Fibroblast of skin of left quadriceps (primary cell): ENCODE results near the gene PRSS3.
A peak's percentile ranks its signal among the peaks of the same experiment; 100 is the strongest.
"Not testable (repeated sequence)": the region's sequence is repeated elsewhere in the genome, so short reads cannot be mapped to it uniquely, and the experiment has no call there.

ENCODE experiments used
- DNase-seq, 2 experiments: peaks; one replicate each; pipeline ENCODE4 v3.0.0-alpha.2; 2013; ENCODE audit warnings: low read depth in 2 of 2

PRSS3 gene

DNA sequence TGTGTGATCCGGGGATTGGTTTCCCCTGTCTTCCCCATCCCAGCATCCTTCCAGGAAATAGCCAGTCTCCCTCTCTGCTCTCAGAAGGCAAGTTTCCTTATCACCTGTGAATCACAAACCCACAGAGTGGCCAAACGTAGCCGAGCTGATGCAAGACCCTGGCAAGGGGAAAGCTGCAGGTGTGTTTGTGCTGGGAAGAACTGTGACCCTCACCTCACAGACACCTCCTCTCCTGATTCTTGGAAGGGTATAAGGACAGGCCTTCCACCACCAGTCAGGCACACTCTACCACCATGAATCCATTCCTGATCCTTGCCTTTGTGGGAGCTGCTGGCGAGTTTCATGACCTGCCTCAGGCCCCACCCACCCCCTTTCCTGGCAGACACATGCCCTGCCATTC is at the start of gene PRSS3:
Gene PRSS3, plus strand, starts transcription at position 281 of the 400 bp plus-strand sequence. Its CDS starts 13 bp downstream, at position 294.
- no peak for DNase-seq

DNA sequence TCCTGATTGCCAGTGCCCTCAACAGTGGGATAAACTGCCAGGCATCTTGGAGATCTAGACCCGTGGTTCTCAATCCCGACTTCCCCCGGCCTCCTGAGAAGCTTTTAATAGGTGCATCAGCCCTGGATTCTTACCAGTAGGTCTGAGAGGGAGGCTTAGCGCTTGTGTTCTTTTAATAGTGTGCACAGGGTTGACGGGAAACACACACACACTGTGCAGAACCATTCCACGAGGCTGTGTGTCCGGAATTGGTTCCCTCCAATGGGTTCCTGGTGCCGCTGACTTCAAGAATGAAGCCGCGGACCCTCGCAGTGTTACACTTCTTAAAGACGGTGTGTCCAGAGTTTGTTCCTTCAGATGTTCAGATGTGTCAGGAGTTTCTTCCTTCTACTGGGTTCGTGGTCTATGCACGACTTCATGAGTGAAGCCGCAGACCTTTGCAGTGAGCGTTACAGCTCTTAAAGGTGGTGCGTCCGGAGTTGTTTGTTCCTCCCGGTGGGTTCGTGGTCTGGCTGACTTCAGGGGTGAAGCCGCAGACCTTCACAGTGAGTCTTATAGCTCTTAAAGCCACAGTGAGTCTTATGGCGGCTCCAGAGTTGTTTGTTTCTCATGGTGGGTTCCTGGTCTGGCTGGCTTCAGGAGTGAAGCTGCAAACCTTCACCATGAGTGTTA is 46.6 kb upstream of the PRSS3 start:
- no peak for DNase-seq

- DNase-seq: not testable (repeated sequence)
Measured at GRCh38 chr9:33749305-33749654, 46.1 kb upstream of the PRSS3 start.

DNA sequence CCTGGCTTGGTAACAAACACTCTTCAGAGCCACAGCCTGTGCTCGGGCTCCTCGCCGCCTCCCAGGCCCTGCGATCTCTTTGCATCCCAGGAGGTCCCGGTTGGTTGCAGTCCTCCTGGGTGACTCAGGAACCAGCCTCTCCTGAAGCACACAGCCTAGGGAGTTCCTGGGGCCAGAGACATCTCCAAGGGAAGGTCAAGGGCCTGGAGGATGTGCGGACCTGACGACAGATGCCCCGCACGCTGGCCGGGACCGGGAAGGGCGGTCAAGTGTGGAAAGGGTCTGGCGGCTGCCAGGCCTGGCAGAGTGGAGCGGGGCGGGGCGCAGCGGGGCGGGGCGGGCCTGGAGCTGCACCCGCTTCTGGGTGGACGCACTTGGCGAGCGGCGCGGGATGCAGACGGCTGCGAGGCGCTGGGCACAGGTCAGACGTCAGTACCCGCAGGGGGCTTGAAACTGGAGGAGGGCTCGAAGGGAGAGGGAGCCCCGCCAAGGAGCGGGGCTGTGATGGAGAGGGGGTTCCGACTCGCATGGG is 45.0 kb upstream of the PRSS3 start:
- DNase-seq: no peak

DNA sequence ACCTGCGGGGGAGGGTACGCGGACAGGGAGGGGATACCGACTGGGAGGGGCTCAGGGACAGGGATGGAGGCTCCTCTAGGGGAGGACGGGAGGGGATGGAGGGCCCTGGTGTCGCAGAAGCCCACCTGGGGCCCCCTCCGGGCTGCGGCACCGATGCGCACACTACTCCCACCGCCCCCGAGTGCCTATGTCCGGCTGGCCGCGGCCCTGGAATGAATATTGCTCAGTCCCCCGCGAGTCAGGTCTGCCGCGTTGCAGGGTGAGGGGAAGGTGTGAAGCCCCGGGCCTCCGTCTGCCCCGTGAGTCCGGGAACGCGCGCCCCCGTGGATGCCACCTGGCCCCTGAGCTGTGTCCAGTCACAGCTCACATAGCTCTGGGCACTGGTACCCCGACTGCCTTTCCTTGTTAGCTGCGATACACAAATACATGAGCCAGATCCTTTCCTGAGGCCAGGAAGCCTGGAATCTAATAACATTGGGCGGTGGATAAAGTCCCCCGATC is 44.5 kb upstream of the PRSS3 start:
- no peak for DNase-seq

DNA sequence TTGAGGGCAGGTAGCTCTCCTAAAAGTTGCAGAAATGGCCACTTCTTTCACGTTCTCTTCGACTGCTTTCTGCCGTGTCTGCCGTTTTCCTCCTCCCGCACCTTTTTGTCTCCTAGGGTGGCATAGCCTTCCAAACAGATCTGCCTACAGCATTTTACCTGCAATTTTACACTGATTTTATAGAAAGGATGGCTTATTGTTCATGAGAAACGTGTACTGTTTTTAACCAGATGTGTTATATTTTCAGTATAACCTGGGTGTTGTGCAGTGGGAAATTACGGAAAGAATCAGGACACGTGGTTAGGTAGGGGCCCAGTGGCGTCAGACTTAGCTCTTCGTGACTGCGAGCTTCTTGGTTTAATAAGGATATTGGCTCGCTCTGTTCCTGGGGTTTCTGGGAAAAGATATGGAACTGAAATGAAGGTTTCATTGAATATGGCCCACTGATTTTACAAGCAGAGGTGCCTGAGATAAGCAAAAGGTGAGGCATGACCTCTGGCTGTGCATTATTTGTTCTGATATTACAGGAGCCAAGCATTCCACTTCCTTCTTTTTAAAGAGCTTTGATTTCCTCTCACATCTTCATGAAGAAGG is 43.7 kb upstream of the PRSS3 start:
- DNase-seq: no peak

DNA sequence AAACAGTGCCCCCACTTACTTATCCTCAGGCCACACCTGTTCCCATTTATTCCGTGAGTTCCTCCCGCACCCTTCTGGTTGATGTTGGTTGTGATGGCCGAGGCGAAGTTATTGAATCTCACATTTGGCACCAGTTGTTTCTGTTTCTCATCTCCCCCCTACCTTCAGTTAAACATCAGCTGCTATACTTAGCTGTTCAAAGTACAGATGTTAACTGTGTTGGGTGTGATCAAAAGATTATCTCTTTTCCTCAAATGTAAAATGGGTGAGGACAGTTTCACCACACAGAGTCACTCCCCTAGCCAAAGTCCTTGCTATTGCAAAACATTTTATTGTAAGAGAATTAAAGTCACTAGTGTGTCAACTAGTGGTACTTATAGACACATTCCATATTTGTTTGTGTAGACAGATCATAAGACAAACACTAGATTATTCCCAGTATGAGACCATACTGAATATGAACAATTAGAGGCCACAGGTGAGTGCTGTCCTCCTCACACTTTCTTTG is 43.2 kb upstream of the PRSS3 start:
- DNase-seq: no peak

DNA sequence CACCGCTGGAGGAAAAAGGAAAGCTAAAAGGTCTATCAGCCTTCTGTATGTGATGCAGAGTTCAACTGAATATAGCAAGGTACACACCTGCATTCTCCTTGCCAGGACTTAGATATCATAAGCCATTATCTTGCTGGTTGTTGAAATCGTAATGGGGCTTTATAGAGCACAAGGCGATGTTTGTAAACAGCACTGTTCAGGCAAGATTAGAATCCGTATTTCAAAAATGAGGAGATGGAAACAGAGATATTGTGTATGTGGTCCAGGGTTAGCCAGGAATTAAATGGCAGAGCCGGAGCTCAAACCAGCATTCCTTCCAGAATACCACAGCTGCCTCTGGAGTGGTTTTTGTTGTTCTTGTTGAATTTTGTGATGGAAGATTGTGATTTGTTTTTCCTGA is 42.6 kb upstream of the PRSS3 start:
- DNase-seq: not testable (repeated sequence)

- not testable (repeated sequence) for DNase-seq
Measured at GRCh38 chr9:33759648-33760047, 35.7 kb upstream of the PRSS3 start.

DNA sequence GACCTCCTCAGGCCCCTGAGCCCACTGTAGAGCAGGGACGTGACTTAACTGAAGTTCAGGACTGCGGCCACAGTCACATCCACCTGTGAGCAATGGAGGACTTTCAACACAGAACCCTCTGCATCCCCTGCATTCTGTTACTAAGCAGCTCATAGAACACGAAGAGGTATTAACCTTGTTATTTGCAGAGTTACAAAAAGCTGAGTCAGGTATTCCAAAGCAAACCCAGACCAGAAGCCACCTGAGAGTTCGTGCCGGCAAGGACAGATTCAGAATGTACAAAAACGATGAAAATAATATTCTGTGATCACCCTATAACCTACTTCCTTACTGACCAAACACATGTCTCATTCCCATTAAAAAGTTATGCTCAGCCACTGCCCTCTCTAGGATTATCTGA is 33.0 kb upstream of the PRSS3 start:
- no peak for DNase-seq

DNA sequence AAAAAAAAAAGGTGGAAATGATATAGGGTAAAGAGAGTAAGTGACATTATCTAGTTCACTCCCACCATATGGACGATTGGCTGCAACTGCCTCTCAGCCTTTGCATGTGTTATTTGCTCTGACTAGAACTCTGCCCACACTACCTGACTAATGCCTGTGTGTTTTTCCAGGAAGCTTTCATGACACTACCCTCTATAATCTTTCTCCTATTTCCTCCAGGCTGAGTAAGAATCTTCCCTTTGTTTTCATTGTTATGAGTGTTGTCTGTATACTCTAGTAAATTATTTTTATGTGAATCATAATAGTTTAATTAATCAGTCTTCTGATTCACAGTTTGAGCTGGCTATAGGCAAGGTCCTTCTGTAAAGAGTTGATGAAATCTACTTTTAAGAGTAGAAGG is 31.7 kb upstream of the PRSS3 start:
- not testable (repeated sequence) for DNase-seq

- no peak for DNase-seq
Measured at GRCh38 chr9:33765411-33765810, 29.9 kb upstream of the PRSS3 start.

- DNase-seq: not testable (repeated sequence)
Measured at GRCh38 chr9:33770156-33770880, 25.0 kb upstream of the PRSS3 start.

DNA sequence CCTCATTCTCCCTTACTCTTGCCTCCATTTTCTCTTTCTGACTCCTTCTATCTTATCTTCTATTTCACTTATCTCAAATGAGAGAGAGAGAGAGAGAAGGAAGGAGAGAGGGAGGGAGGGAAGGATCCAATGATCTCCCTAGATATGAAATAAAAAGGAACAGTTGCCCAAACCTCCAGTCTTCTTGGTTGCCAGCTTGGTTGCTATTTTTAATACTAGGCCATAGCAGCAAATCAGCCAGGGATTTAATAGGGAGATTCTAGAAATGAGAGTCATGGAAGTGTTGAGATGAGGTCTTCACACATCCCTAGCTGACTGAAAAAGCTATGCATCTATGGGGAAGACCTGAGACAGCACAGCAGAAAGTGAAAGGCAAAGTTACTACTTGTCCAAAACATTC is 22.2 kb upstream of the PRSS3 start:
- DNase-seq: not testable (repeated sequence)

DNA sequence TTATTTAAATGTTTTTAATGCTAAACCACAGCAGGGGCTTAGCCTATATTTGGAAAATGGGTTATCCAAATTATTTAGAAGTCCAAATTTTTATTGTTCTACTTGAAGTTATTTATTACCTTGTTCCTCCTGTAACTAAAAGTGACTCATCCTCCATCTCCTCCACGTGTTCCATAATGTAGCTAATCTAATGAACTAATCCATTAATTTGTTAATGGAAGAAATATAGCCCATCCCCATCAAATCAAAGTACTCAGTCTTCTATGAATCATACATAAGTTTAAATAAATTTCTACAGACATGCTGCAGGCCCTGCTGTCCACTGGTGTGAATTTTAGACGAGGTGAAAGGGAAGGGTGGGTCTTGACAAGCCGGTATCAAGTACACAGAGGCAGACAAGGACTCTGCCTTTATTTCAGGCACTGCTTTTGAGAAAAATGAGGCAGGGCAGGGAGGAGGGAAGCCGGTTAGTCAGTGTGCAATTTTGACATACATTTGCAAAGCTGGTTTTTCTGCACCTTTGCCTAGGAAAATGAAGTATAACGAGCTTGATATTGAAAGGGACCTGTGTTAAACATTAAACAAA is 21.2 kb upstream of the PRSS3 start:
- DNase-seq: not testable (repeated sequence)

- DNase-seq: no peak
Measured at GRCh38 chr9:33776578-33776977, 18.8 kb upstream of the PRSS3 start.

GRCh38 chr9:33778700-33779351 is 16.5 kb upstream of the PRSS3 start:
- DNase-seq: peak in 1 of 2 experiments; percentile 37

- DNase-seq: no peak
Measured at GRCh38 chr9:33780276-33780675, 15.1 kb upstream of the PRSS3 start.

DNA sequence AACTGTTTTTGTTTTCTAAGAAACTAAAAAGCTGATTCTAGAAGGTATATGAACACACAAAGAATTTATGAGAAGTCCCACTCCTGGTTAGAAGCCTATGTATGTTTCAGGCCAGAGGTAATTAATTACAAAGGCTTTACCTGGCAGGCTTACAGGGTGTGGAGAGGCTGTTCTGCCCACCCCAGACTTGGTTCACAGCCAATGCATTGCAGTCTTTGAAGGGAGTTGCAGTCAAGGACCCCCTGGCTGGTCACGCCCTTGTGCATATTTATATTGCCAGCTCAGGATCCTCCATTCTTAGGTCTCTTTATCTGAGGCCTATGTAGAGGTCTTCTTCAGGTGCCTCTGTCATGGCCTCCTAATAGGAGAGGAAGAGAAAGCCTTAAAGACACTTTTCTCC is 13.6 kb upstream of the PRSS3 start:
- no peak for DNase-seq

GRCh38 chr9:33782395-33783152 is 12.8 kb upstream of the PRSS3 start:
- peak in 1 of 2 experiments; percentile 27 for DNase-seq

GRCh38 chr9:33785914-33786313 is 9.4 kb upstream of the PRSS3 start:
- no peak for DNase-seq
